A549 (cell line): ENCODE results near the gene LRRC7. TPM values are rescaled to one million over a fixed set of nuclear protein-coding genes. Genes with fewer than 3 reads are reported as not detected.

Source experiments
- ATAC-seq, 2 experiments: fragments of 200-7000 bp in 1 of 2; fragments of >200 bp in 1 of 2; cut with Nextera tagmentation in 1 of 2; cut with Tn5 transposase in 1 of 2; 3 replicates each; pipeline versions ENCODE4 v1.8.0 to v1.9.1; 2018 to 2020; ENCODE audit warnings: mild to moderate bottlenecking in 1 of 2, moderate library complexity in 1 of 2
- CTCF ChIA-PET: fragments of 300-600 bp; sonication (Branson Sonifier 250); formaldehyde crosslinking; extraction: SDS; loops from one replicate; lab custom pipeline; 2021; ENCODE audit warnings: antibody characterized with exemption, inconsistent platforms; lab: Yijun Ruan, JAX
- POLR2A ChIA-PET: fragments of 350-600 bp; formaldehyde crosslinking; extraction: SDS; loops from one replicate; lab custom pipeline; 2021; ENCODE audit warnings: antibody characterized with exemption, inconsistent platforms; lab: Yijun Ruan, JAX
- DNase-seq, 2 experiments: peaks; one replicate each; pipeline versions ENCODE4 v3.0.0 to v3.0.0-alpha.2; 2011 to 2016; ENCODE audit warnings: low read depth in 1 of 2, low spot score in 1 of 2
- FAIRE-seq: peaks from 2 replicates; lab custom pipeline; 2011; peaks lifted over from hg19 to GRCh38; lab: Jason Lieb, UNC
- H3K27ac ChIP-seq, 2 experiments: fragments of >200 bp; sonication (Bioruptor Twin); formaldehyde crosslinking; 3 replicates each; pipeline ENCODE4 v1.5.1; 2016 to 2017
- H3K4me1 ChIP-seq: fragments of >200 bp; sonication (Bioruptor Twin); formaldehyde crosslinking; 3 replicates; pipeline ENCODE4 v1.6.1; 2016
- H3K4me2 ChIP-seq: fragments of >200 bp; sonication (Bioruptor Twin); formaldehyde crosslinking; 3 replicates; pipeline ENCODE4 v1.6.1; 2016
- H3K4me3 ChIP-seq: fragments of >200 bp; sonication (Bioruptor Twin); formaldehyde crosslinking; 3 replicates; pipeline ENCODE4 v1.5.1; 2016
- H3K9me3 ChIP-seq: fragments of >200 bp; sonication (Bioruptor Twin); formaldehyde crosslinking; 3 replicates; pipeline ENCODE4 v1.6.1; 2016
- BCL3 ChIP-seq: fragments of >200 bp; sonication (Bioruptor Twin); formaldehyde crosslinking; IDR thresholded peaks from 3 replicates; pipeline ENCODE4 v1.6.1; 2016
- BHLHE40 ChIP-seq: IDR thresholded peaks from 2 replicates; pipeline ENCODE4 v1.6.1; 2012; ENCODE audit warnings: low read depth, low read length, inconsistent platforms
- CEBPB ChIP-seq, 2 experiments: fragments of >200 bp in 1 of 2; sonication (Bioruptor Twin) in 1 of 2; formaldehyde crosslinking in 1 of 2; IDR thresholded peaks; 2 replicates each; pipeline ENCODE4 v1.6.1; 2012 to 2016
- E2F6 ChIP-seq: IDR thresholded peaks from 2 replicates; pipeline ENCODE4 v1.6.1; 2012; ENCODE audit warnings: low read depth, borderline replicate concordance
- FOSB ChIP-seq: fragments of 250-450 bp; sonication (Bioruptor Pico); IDR thresholded peaks from 2 replicates; pipeline ENCODE4 v1.5.0; 2020; ENCODE audit warnings: mild to moderate bottlenecking, moderate library complexity
- HEYL ChIP-seq: fragments of 250-450 bp; sonication (Bioruptor Pico); IDR thresholded peaks from 2 replicates; pipeline ENCODE4 v1.8.0; 2021; ENCODE audit warnings: mild to moderate bottlenecking, moderate library complexity
- HOXA7 ChIP-seq: fragments of 250-450 bp; sonication (Bioruptor Pico); IDR thresholded peaks from 2 replicates; pipeline ENCODE4 v1.5.0; 2020; ENCODE audit warnings: mild to moderate bottlenecking, moderate library complexity
- JUNB ChIP-seq: fragments of >200 bp; sonication (Bioruptor Twin); formaldehyde crosslinking; IDR thresholded peaks from 2 replicates; pipeline ENCODE4 v1.6.1; 2016
- MAFK ChIP-seq: fragments of 450-650 bp; IDR thresholded peaks from 2 replicates; pipeline ENCODE4 v1.6.1; 2014; ENCODE audit not compliant: partially characterized antibody
- MYC ChIP-seq: IDR thresholded peaks from 2 replicates; pipeline ENCODE4 v1.6.1; 2012; ENCODE audit warnings: mild to moderate bottlenecking, inconsistent platforms, low read length, improper control_type of control experiment, borderline replicate concordance
- NFE2L2 ChIP-seq: fragments of 150-350 bp; conservative IDR thresholded peaks from 2 replicates; pipeline ENCODE4 v1.6.1; 2014; ENCODE audit warnings: low read length
- POLR2AphosphoS2 ChIP-seq: conservative IDR thresholded peaks from 2 replicates; pipeline ENCODE4 v1.6.1; 2012; ENCODE audit warnings: low read length, improper control_type of control experiment, inconsistent platforms
- TFCP2L1 ChIP-seq: fragments of 250-450 bp; sonication (Bioruptor Pico); IDR thresholded peaks from 2 replicates; pipeline ENCODE4 v1.5.0; 2021; ENCODE audit warnings: mild to moderate bottlenecking
- TP53 ChIP-seq: fragments of 250-450 bp; sonication (Bioruptor Pico); IDR thresholded peaks from 2 replicates; pipeline ENCODE4 v1.5.0; 2021; ENCODE audit warnings: mild to moderate bottlenecking, moderate library complexity
- ZFP36 ChIP-seq: fragments of 450-650 bp; IDR thresholded peaks from 2 replicates; pipeline ENCODE4 v1.6.1; 2014; ENCODE audit warnings: borderline replicate concordance; ENCODE audit not compliant: partially characterized antibody
- ZNF302 ChIP-seq: fragments of 250-450 bp; sonication (Bioruptor Pico); IDR thresholded peaks from 2 replicates; pipeline ENCODE4 v1.9.0; 2021; ENCODE audit warnings: inconsistent platforms, mild to moderate bottlenecking, moderate library complexity
- ZSCAN20 ChIP-seq: fragments of 250-450 bp; sonication (Bioruptor Pico); IDR thresholded peaks from 2 replicates; pipeline ENCODE4 v1.8.0; 2022; ENCODE audit warnings: mild to moderate bottlenecking, moderate library complexity
- WGBS: methylation state at CpG from one replicate; pipeline ENCODE4 v1.1.6; 2017; ENCODE audit errors: missing lambda C conversion rate; 5-methylcytosine and 5-hydroxymethylcytosine counted together
- polyA plus RNA-seq, 4 experiments: library from polyadenylated mRNA; depleted of rRNA in 3 of 4; stranded (reverse); fragments of >200 nt; fragmentation: RNase III in 1 of 4; extraction: RNeasy Plus Mini Kit Qiagen cat#74134 plus additional on column Dnase treatment in 1 of 4; gene quantifications; 2 replicates in 3 of 4; 3 replicates in 1 of 4; pipeline ENCODE4 v1.2.3, GENCODE V29; 2011 to 2017
- TF ChIP-seq, protein P1 (sequence below): IDR thresholded peaks from 2 replicates; pipeline ENCODE4 v1.6.1; 2012

LRRC7 gene
- polyA plus RNA-seq, 2 of the 4 experiments (the other 2 are of a cell fraction) = not detected

DNA sequence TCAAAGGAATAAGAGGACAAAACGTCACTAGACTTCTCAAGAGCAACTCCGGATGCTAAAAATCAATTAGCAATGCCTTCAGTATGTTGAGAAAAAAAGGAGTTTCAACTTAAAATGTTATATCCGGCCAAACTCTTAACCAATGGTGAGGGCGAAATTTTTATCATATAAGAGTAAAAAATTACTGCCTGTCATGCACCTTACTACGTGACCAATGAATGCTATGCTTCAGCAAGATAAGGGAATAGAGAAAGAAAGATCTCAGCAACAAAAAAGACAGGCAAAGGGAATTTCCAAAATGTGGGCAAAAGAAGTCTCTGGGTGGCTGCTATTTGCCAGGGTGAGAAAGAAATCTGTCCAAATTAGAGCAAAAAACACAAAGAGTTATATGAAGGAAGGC lies 47.4 kb upstream of the LRRC7 start:
- CTCF ChIA-PET = no interaction called here

DNA sequence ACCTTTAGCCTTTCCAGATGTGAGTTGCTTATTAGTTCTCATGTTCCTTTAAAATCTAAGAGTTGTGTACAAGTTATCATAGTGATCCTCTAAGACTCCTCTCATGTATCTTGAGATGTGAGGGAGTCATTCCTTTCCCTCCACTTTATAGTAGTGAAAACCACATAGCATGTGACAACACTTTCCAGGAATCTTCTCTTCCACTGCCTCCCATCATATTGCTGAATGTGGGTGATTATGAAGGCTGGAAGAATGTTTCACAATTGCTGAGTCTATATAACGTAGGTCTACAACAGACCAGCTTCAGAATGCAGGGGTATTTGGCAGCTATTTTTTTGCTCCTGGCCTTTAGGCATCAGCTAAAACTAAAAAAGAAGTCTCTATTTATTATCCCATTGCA lies 44.7 kb upstream of the LRRC7 start:
- FAIRE-seq (no peak), ATAC-seq (no peak), DNase-seq (no peak)
- H3K4me1 ChIP-seq = no peaks in the 10 kb centered on the region
- ChIA-PET CTCF (no interaction called here), POLR2A (no interaction called here)
- H3K9me3 ChIP-seq = no peaks in the 10 kb centered on the region
- no peak overlapping the region for H3K27ac ChIP-seq
- TF ChIP-seq ZNF302 (CRISPR knock-in tag) (no peak), TFCP2L1 (CRISPR knock-in tag) (no peak), MAFK (no peak)
- H3K4me2 ChIP-seq = no peak overlapping the region
- H3K4me3 ChIP-seq = no peak overlapping the region
- WGBS = 0% methylated on average over 1 of the region's 1 CpG

More for the DNA sequence above, 47.4 kb upstream of the LRRC7 start:
- Histone ChIP-seq H3K4me3 (no peak overlapping the region), H3K4me2 (no peak overlapping the region), H3K9me3 (no peaks in the 10 kb centered on the region), H3K4me1 (no peaks in the 10 kb centered on the region), H3K27ac (no peak overlapping the region)
- ATAC-seq (no peak), FAIRE-seq (no peak), DNase-seq (no peak)
- 13% methylated on average over 5 of the region's 5 CpGs for WGBS
- no peak for TF ChIP-seq NFE2L2
- TF ChIP-seq TFCP2L1 (CRISPR knock-in tag) = no peak
- no peak for TF ChIP-seq HOXA7
- TF ChIP-seq, protein P1, sequence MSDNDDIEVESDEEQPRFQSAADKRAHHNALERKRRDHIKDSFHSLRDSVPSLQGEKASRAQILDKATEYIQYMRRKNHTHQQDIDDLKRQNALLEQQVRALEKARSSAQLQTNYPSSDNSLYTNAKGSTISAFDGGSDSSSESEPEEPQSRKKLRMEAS = no peak
- no peak for TF ChIP-seq BCL3
- TF ChIP-seq ZSCAN20 (CRISPR knock-in tag) = no peak
- TF ChIP-seq BHLHE40 = no peak
- no peak for TF ChIP-seq E2F6
- no peak for TF ChIP-seq ZNF302 (CRISPR knock-in tag)
- POLR2A ChIA-PET = no interaction called here

DNA sequence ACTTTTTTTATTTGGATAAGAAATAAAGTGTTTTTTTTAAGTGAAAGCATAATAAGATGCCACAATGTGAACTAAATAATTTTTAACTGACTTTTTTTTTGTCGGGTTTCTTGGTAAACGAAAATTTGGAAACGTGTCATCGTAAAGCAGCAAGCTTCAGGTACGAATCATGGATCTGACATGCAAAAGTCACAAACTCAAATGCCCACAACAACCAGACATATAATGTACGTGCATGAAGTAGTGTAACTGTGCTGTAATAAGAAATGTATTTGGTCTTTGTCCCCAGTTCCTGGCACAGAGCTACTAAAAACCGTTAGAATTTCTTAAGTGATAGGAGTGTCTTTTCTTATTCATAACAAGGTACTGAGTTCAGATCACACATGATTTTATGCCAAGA lies 44.3 kb upstream of the LRRC7 start:
- Histone ChIP-seq H3K27ac (no peak overlapping the region), H3K4me3 (no peak overlapping the region), H3K9me3 (no peaks in the 10 kb centered on the region), H3K4me1 (no peaks in the 10 kb centered on the region), H3K4me2 (no peak overlapping the region)
- FAIRE-seq (no peak), ATAC-seq (no peak), DNase-seq (no peak)
- WGBS = 8% methylated on average over 7 of the region's 7 CpGs
- ChIA-PET POLR2A (no interaction called here), CTCF (no interaction called here)
- TF ChIP-seq MYC (no peak), ZFP36 (no peak), BCL3 (no peak), FOSB (CRISPR knock-in tag) (no peak), JUNB (no peak), TP53 (CRISPR knock-in tag) (no peak), POLR2AphosphoS2 (no peak)
- TF ChIP-seq, protein P1 = no peak

GRCh38 chr1:69524015-69524414 lies 43.7 kb upstream of the LRRC7 start:
- DNase-seq (no peak), ATAC-seq (no peak), FAIRE-seq (no peak)
- 0% methylated on average over 1 of the region's 1 CpG for WGBS
- H3K9me3 ChIP-seq = no peaks in the 10 kb centered on the region
- H3K4me1 ChIP-seq = no peaks in the 10 kb centered on the region
- TF ChIP-seq CEBPB (IDR thresholded peaks at IDR 0.05) (no peak), HEYL (CRISPR knock-in tag) (no peak), MAFK (no peak)
- H3K4me2 ChIP-seq = no peak overlapping the region
- no peak overlapping the region for H3K27ac ChIP-seq
- POLR2A ChIA-PET = no interaction called here
- CTCF ChIA-PET = no interaction called here
- no peak overlapping the region for H3K4me3 ChIP-seq
